GM21526 (cell line): ENCODE results near the gene ABLIM2.

Experiments used
- ATAC-seq: cut with Tn5 transposase; IDR thresholded peaks from one replicate; pipeline ENCODE4 v1.9.1; 2021; ENCODE audit warnings: moderate library complexity; ENCODE audit not compliant: unreplicated experiment, low FRiP score

ABLIM2 gene

DNA sequence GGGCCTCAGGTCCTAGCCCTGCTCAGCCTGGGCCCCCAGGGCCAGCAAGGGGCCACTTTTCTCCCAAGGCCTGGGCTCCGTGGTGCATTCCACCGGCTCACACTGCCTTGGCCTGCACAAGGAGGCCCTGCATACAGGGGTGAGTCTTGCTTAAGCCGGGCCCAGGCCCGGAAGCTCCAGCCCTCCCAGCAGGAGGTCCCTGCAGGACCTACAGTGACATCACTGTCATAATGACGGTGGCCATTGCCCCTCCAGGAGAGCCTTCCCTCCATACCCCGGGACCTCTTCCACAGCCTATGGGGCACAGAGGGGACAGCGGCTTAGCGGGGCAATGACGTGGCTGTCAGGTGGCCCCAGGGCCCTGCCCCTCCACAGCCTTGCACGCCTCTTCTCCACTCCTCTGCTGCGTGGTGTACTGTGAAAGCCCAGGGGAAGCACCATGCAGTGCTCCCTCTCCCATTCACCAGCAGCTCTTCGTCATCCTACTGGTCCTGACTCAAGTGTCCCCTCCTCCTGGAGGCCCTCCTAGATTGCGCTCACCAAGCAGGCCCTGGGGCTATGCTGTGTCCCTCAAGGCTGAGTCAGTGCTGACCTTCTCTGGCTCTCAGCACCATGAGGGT, 186.6 kb downstream of the ABLIM2 start:
- no peak for ATAC-seq

DNA sequence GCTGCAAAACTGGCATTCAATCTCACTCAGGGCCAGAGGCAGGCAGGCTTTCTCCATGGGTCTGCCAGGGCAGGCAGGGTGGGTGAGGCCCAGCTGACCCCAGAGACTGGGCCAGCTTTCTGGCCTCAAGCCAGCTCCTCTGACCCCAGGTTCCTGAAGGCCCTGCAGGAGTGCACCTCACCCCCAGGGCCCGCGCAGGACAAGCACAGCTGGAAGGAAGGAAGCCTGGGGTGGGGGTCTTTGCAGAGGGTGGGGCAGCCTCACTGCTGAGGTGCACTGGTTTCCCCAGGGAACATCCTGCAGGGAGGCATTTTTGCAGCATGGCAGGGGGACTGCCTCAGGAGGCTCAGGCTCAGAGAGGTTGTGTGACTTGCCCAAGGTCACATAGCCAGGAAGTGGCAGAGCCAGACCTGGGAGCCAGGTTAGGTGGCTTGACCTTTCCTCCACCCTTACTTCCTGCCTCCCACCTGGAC, 187.4 kb downstream of the ABLIM2 start:
- no peak for ATAC-seq

DNA sequence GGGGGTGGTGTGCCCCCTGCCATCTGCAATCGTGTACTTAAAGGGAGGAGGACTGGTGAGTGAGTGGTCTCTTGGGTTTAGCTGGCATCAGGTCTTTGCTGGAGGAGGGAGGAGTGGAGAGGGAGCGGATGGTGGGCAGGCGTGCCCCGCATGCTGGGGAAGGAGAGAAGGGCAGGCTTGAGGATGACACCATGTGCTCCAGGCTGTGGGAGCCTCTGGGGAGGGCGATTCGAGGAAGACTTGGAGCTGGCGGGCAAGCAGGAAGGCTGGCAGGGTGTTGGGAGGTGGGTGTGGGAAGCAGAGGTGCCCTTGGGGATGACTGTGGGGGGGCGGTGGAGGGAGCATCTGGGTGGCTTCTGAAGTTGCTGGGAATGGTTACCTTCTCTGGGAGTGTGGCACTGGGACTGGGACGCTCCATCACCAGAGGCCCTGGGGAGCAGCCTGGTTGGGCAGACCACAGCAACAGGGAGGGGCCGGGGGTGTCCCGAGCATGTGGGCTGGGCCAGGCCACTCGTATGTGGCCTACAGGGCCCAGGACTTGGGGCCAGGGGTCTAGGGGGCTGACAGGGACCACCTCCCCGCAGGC, 188.2 kb downstream of the ABLIM2 start:
- ATAC-seq, result peak; percentile 7

DNA sequence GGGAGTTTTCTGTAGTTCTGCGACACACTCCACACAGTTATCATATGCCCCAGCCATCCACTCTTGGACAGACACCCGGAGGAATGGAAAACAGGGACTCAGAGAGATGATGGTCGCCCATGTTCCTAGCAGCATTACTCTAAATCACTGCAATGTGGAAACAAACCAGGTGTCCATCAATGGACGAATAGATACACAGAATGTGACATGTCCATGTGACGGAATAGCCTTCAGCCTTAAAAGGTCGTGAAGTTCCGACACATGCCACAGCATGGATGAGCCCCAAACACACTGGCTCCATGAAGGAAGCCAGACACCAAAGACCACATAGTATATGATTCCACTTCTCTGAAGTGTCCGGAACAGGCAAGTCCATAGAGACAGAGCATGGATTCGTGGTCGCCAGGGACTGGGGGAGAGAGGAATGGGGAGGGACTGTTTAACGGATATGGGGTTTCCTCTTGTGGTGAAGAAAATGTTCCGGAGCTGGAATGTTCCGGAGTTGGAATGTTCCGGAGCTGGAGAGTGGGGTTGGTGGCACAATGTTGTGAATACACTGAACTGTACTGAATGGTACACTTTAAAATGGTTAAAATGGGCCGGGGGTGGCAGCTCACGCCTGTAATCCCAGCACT, 190.2 kb downstream of the ABLIM2 start:
- no peak for ATAC-seq

DNA sequence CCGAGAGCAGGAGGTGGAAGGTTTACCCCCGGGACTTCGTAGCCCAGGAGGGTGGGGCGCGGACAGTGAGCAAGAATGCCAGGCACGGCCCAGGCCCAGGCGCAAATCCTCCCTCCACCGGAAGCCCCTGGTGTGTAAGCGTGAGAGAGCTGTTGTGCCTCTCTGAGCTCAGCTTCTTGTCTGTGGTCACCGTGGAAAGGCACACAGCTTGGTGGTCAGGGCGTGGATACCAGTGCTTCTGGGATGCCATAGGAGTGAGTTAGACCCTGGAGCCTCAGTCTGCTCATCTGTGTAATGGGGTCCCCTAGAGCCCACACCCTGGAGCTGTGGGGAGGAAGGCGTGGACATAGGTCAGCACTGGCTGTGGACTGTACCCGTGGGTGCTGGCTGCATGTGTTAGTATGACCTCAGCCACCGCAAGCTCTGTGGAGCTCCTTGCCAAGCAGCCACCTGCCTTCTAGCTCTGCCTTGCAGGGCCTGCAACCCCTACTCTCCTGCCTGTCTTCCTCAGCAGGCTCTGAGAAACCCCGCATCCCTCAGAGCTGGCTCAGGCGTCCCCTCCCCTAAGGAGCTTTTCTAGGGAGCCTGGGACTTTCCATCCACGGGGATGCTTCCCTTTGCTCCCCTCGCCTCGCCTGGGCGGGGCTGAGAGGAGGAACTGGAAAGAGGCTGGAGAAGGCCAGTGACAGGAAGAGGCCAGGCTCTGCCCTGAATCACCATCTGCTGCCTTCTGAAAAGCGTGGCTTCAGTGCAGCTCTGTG, 190.9 kb downstream of the ABLIM2 start:
- no peak for ATAC-seq

DNA sequence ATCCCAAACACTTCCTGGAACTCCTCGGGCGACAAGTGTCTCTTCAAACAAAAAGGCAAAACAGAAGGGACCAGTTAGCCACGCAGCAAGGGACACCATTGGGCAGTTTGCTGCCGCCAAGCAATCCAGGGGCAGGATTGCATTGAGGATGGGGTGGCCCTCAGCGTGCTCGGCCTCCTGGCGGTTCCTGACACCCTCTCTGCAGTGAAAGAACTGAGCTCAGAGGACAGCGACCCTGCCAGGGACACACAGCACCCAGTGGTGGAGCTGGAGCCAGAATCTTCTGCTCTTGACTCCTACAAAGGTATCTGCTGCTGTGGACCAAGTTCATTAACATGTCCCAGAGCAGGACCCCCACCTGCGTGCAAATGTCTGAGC, 191.6 kb downstream of the ABLIM2 start:
- no peak for ATAC-seq

DNA sequence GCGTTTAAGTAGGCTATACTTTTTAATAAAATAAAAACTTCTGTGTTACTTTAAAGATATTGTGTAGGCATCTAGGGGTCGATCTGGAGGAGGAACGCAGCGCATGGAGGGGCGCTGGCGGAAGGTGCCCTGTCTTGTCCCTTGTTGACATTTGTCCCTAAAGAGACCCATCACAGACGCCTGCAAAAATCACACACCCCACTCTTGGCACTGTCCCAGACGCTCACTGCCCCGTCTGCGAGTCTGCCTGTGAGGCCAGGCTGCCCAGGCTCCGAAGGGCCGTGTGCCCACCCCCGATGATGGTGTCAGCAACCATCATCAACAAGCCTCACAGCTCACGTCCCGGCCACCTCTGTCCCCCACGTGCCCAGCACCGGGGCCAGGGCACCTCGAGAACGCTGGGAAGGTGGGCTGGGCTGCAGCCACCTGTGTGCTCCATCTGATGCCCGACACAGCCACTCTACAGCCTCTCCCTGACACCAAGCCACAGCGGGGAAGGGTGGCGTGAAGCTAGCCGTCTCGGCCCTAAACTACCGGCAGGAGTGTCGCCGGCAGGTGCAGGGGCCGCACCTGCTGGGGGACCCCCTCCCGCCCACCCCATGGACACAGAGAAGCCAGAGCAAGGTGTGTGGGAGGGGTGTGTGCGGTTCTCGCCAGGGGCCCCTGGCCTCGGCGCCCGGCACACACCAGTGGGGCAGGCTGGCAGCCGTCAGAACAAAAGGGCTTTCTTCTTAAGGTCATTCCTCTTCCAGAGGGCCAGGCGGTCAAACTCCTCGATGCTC, 192.1 kb downstream of the ABLIM2 start:
- no peak for ATAC-seq

DNA sequence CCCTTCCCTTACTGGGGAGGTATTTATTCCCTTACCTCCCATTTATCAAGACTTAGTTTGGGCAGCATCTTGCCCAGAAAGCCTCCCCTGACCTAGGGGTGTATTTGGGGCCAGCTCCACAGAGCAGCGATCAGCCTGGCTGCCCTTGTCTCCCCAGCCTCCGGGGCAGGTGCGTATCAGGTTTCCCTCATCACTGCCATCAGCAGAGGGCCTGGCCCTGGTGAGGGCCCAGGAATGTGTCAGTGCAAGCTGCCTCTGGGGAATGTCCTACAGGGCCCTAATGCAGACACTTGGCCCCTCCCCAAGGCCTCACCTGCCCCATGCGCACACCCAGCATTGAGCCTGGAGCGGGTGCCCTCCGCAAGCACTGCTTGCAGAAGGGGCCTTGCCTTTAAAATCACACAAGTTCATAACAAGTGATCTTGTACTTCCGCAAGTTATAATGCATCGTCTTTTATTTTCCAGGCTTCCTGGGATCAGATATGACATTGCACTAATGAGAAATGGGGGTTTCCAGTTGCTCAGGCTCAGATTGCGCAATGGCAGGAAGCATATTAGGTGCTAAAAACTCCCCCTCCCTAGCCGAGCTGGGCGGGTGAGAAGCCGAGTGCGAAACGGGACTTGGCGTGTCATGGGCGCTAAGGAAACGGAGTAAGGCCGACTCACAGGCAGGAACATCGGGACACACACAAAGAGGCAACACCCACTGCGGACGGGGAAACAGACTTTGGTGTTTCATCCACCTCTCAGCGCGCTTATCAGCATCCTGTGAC, 193.5 kb downstream of the ABLIM2 start:
- ATAC-seq, result no peak

DNA sequence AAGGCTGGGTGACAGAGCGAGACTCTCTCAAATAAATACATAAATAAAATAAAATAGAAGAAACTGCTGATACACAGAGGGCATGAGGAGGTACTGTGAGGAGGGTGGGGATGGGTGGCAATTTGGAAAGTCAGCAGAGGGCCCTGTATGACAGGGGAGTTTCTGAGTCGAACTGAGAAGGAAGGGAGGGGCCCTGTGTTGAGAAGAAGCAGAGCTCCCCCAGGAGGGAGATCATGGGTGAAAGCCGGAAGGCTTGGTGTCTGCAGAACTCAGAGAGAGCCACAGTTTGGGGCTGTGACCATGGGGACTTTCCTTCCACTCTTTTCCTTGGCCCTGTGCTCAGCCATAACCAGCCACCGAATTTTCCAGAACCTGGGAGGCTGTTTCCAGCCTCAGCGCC, 194.2 kb downstream of the ABLIM2 start:
- peak; percentile 43 for ATAC-seq

DNA sequence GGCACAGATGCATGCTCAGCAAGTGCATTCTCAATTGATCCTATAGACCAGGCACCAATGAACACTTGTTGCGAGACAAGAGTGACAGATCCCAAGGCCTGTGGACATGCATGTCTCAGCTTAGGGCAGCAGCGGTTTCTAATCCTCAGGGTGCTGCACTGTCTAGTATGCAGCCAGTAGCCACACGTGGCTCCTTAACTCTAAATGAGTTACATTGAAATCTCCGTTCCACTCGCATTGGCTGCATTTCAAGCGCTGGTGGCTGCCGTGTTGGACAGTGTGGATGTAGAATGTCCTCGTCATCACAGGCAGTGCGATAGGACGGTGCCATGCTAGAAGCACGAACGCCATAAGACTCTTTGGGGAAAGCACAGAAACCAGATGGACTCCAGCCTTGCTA, 194.9 kb downstream of the ABLIM2 start:
- ATAC-seq, result no peak

DNA sequence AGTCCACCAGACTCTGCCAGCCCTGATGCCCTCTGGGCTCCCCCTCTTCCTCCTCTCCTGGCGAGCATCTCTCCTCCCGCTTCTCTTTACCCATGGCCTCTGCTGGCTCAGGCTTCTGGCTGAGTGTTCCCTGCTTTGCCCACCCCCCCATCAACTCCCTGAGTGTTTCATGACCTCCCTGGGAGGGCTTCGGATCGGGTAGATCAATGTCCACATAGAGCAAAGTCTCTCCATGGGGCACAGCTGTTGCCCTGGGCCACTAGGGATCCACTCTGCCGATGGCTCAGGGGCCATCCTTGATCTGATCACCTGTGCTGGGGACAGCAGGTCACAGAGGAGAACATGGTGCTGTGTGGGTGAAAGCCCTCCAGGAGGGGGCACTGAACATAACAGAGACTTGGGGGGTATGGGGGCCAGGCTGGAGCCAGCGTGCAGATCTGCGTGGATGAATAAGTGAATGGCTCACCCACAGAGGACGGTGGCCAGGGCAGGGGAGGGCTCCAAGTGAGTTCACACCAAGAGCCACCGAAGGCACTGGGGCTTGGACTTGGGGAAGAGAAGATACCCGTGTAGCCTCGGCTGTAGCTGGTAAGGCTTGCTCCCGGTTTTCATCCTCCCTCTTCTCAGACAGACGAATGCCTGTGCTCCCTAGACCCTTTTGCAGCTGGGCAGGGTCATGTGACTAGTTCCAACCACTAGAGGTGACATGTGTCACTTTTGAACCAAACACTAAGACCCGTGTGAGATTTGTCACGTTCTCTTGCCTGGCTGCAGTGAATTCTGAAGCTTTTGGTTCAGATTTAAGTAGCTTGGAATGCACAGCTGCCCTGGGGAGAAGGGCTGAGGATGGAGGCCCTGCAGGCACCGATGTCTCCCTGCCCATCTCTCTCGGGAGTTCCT, 195.8 kb downstream of the ABLIM2 start:
- no peak for ATAC-seq

DNA sequence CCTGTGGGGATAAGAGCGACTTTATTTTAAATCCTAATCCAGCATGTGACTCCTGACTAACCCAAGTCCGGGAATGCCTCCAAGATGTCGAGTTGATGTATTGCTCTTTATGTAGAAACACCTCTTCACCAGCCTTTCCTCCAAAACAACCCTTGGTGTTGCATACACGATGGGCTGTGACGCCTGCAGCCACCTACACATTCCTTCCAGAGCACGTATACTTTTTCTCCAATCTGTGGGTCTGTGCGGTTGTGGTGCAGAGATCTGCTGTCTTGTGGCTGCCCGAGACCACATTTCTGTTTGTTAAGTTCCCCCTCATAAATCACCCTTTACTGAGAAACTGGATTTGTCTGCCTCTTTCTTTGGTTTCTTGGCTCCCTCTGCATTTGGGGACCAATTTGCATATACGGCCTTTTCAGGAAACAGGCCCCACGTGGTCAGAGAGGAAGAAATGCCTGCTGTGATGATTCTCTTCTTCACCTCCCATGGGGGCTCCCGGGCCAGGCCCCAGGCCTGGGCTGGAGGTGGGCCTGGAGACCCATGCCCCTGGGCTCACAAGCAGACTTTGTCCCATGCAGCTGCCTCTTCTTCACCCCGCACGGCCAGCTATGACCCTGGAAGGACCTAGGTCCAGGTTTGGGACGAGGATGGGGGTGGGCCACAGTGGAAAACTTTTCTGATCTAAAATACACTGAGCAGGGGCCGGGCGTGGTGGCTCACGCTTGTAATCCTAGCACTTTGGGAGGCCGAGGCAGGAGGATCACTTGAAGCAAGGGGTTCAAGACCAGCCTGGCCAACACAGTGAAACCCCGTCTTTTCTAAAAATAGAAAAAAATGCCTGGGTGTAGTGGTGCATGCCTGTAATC, 197.6 kb downstream of the ABLIM2 start:
- peak; percentile 54 for ATAC-seq

DNA sequence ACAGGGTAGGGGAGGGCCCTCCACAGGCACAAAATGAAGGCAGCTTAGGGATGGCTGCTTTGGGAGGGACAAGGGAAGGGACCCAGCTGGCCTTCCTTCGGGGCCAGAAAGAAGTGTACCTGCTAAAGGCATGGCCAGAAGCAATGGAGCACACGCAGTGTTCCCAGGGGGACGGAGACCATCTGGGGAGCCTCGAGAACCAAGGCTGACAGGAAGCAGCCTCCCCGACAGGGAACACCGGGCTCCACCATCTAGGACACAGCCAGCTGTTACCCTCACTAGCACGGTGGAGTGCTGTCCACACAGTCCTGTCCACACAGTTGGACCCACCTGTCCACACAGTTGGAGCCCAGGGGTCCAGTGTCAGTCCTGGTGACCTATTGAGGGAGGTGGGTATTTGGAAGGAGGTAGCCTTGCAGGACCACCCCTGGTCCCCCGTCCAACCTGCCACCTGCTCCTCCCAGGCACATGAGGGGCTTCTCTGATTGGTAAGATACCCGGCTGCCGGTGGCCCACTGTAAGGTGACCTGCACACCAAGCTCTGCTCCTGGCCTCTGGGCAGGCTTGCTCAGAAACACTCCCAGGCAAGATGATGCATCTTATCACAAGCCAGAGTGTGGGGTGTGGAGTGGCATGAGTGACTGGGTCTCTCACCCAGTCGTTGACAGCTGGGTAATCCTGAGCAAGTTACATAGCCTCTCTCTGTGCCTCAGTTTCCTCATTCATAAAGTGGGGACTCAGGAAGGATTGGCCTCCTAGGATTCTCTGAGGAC, 198.4 kb downstream of the ABLIM2 start:
- ATAC-seq, result no peak

DNA sequence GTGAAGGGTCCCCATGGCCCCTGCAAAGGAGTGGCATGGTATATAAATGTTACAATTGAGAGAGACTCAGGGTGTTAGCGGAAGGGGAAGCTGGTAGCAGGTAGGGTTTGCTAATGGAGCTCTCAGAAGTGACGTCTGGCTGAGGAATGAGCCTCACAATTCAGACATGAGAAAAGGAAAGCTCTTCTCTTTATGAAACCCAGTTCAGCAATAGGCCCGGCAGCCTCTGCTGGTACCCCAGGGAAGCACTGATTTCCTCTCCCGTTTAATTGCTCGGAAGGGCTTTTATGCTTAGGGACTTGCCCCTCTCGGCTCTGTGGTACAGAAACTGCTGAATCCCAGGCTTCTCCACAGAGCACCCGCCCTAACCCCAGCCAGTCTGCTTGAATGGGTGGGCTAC, 199.5 kb downstream of the ABLIM2 start:
- ATAC-seq, result no peak

DNA sequence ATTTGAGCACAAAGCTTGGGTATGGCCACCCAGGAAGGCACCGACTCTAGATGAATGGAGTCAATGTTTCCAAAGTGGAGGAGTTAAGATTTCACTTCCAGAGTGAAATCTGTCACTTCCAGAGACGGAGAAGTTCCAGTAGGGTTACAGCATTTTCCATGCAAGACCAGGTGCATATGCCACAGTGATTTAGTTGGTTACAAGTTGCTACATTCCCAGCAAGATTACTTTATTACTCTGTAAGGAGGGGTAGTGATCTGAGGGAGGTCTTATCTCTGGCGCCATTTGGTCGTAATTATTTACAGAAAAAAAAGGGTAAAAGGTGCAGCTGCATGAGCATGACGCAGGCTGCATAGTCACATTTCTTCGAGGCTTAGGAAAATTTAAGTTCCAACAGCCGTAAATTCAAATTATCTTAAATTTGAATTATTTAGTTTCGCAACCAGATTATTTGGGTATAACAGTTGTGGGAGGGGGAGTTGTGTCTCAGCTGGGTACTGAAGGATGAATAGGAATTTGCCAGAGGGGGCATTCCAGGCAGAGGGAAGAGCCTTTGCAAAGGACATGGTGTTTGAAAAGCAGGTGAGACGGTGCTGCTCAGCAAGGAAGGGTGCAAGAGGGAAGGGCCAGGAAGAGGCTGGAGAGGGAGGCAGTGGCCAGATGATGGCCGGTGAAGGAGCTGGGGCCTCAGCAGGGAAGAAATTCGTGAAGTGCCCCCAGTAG, 201.5 kb downstream of the ABLIM2 start:
- no peak for ATAC-seq

DNA sequence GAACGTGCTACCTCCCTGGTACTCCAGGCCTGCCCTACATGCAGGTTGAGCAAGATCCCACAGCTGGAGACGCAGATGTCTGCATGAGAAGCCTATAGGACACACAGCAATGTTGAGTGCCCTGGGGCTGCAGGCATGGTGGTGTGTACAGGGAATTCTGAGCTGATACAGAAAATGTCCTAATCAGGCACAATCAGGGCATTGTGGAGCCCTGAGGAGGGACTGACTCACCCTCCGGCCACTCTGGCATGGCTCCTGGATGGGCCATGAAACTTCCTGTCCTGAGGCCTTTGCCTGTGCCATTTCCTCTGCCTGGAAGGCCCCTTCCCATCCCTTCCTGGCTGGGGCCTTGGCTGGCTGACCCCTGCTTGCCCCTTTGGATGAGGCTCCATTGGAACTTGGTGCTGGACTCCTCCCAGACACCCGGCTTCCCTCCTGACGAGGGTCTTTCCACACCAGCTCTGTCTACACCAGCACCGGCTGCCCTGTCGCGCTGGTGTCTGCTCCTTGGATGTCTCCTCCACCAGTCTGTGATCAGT, 202.3 kb downstream of the ABLIM2 start:
- ATAC-seq, result no peak
